HG02763 (cell line): Measurements from ENCODE around the gene UCK1.
"Not testable (repeated sequence)": the region's sequence is repeated elsewhere in the genome, so short reads cannot be mapped to it uniquely, and the experiment has no call there.

Experiments used
- ATAC-seq: cut with Tn5 transposase; IDR thresholded peaks from one replicate; pipeline ENCODE4 v1.9.1; 2021; ENCODE audit warnings: mild to moderate bottlenecking, moderate library complexity; ENCODE audit not compliant: unreplicated experiment

The UCK1 gene

GRCh38 chr9:131523451-131524435, 7.3 kb downstream of the UCK1 start:
- ATAC-seq = no peak

GRCh38 chr9:131523086-131523388, 8.0 kb downstream of the UCK1 start:
- ATAC-seq = no peak

- ATAC-seq = no peak
Measured at GRCh38 chr9:131522257-131523085, 8.6 kb downstream of the UCK1 start.

GRCh38 chr9:131521822-131522221, 9.2 kb downstream of the UCK1 start:
- ATAC-seq = no peak

GRCh38 chr9:131521203-131521602, 9.9 kb downstream of the UCK1 start:
- no peak for ATAC-seq

- no peak for ATAC-seq
Measured at GRCh38 chr9:131520503-131520902, 10.6 kb downstream of the UCK1 start.

GRCh38 chr9:131518553-131518952, 12.5 kb downstream of the UCK1 start:
- ATAC-seq = no peak

- no peak for ATAC-seq
Measured at GRCh38 chr9:131517761-131518190, 13.3 kb downstream of the UCK1 start.

GRCh38 chr9:131516930-131517329, 14.1 kb downstream of the UCK1 start:
- no peak for ATAC-seq

- no peak for ATAC-seq
Measured at GRCh38 chr9:131516100-131516499, 15.0 kb downstream of the UCK1 start.

GRCh38 chr9:131515559-131516031, 15.5 kb downstream of the UCK1 start:
- ATAC-seq = not testable (repeated sequence)

- no peak for ATAC-seq
Measured at GRCh38 chr9:131513177-131513576, 17.9 kb downstream of the UCK1 start.

GRCh38 chr9:131511880-131512279, 19.2 kb downstream of the UCK1 start:
- no peak for ATAC-seq

GRCh38 chr9:131511416-131511815, 19.6 kb downstream of the UCK1 start:
- no peak for ATAC-seq

GRCh38 chr9:131505012-131505411, 26.1 kb downstream of the UCK1 start:
- no peak for ATAC-seq

- ATAC-seq = no peak
Measured at GRCh38 chr9:131503626-131504465, 27.2 kb downstream of the UCK1 start.

GRCh38 chr9:131502781-131503625, 28.1 kb downstream of the UCK1 start, which contains the start of gene POMT1:
POMT1 (plus strand) TSS chr9:131502918; CDS start chr9:131504219, 1,301 bp downstream.
- peak; percentile 90 for ATAC-seq

GRCh38 chr9:131500939-131501541, 30.0 kb downstream of the UCK1 start:
- ATAC-seq = no peak

- ATAC-seq = no peak
Measured at GRCh38 chr9:131500377-131500776, 30.7 kb downstream of the UCK1 start.
